Neural cell (in vitro differentiated cells): Measurements from ENCODE around the gene TBC1D5. TPM values are rescaled to one million over a fixed set of nuclear protein-coding genes. Genes with fewer than 3 reads are reported as not detected.

Experiments
- H2AFZ ChIP-seq: fragments of 200-600, 300-800 bp; sonication (generic), shearing (Covaris generic); 2 replicates; pipeline ENCODE4 v1.6.0; 2014; ENCODE audit warnings: low read depth, mild to moderate bottlenecking, antibody characterized with exemption, low read length, moderate library complexity
- H3F3A ChIP-seq: fragments of 200-600 bp; shearing (Covaris generic); 2 replicates; pipeline ENCODE4 v1.6.1; 2016; ENCODE audit warnings: mild to moderate bottlenecking, moderate library complexity, mixed read lengths, antibody characterized with exemption, low read length; ENCODE audit not compliant: insufficient read depth, poor library complexity, severe bottlenecking
- H3K27ac ChIP-seq: fragments of 200-600, 300-800 bp; sonication (generic), shearing (Covaris generic); 2 replicates; pipeline ENCODE4 v1.5.1; 2014; ENCODE audit warnings: mild to moderate bottlenecking, low read length, moderate library complexity
- H3K27me3 ChIP-seq: fragments of 300-800, 200-600 bp; sonication (generic), shearing (Covaris generic); 2 replicates; pipeline ENCODE4 v1.6.0; 2014; ENCODE audit warnings: mild to moderate bottlenecking, low read depth, low read length, moderate library complexity; ENCODE audit not compliant: insufficient read depth
- H3K36me3 ChIP-seq: fragments of 300-800, 200-600 bp; sonication (generic), shearing (Covaris generic); 2 replicates; pipeline ENCODE4 v1.5.1; 2014; ENCODE audit warnings: mild to moderate bottlenecking, antibody characterized with exemption, low read length, moderate library complexity; ENCODE audit not compliant: insufficient read depth
- H3K4me2 ChIP-seq: fragments of 300-800, 200-600 bp; sonication (generic), shearing (Covaris generic); 2 replicates; pipeline ENCODE4 v1.6.0; 2014; ENCODE audit warnings: mild to moderate bottlenecking, low read length
- H3K4me3 ChIP-seq: fragments of 300-800, 200-600 bp; sonication (generic), shearing (Covaris generic); 2 replicates; pipeline ENCODE4 v1.5.1; 2014; ENCODE audit warnings: mild to moderate bottlenecking, low read length, moderate library complexity
- H3K79me2 ChIP-seq: fragments of 200-600 bp; shearing (Covaris generic); replicated peaks from 2 replicates; pipeline ENCODE4 v1.6.0; 2014; ENCODE audit warnings: mild to moderate bottlenecking, low read length, moderate library complexity; ENCODE audit not compliant: insufficient read depth
- H3K9ac ChIP-seq: fragments of 300-800, 200-600 bp; sonication (generic), shearing (Covaris generic); 2 replicates; pipeline ENCODE4 v1.6.1; 2016; ENCODE audit warnings: mild to moderate bottlenecking, low read length, mixed read lengths
- H3K9me2 ChIP-seq: fragments of 200-600 bp; shearing (Covaris generic); 2 replicates; pipeline ENCODE4 v1.6.1; 2016; ENCODE audit warnings: mild to moderate bottlenecking, low read length, mixed read lengths; ENCODE audit not compliant: insufficient read depth
- H3K9me3 ChIP-seq: fragments of 200-600, 300-800 bp; sonication (generic), shearing (Covaris generic); 2 replicates; pipeline ENCODE4 v1.6.1; 2016; ENCODE audit warnings: mild to moderate bottlenecking, mixed run types, low read length, moderate library complexity, mixed read lengths
- H4K20me1 ChIP-seq: fragments of 200-600 bp; shearing (Covaris generic); 2 replicates; pipeline ENCODE4 v1.6.1; 2016; ENCODE audit warnings: mild to moderate bottlenecking, mixed run types; ENCODE audit not compliant: insufficient read depth
- EP300 ChIP-seq: fragments of 450-650 bp; conservative IDR thresholded peaks from 2 replicates; pipeline ENCODE4 v1.6.1; 2014; ENCODE audit warnings: antibody characterized with exemption, mild to moderate bottlenecking, moderate library complexity; ENCODE audit not compliant: poor library complexity, severe bottlenecking
- EZH2 ChIP-seq: fragments of 200-600, 300-800 bp; shearing (Covaris generic), sonication (generic); IDR thresholded peaks from 2 replicates; pipeline ENCODE4 v1.6.1; 2014; ENCODE audit warnings: antibody characterized with exemption, low read length, borderline replicate concordance, mild to moderate bottlenecking; ENCODE audit not compliant: insufficient read depth, poor library complexity, severe bottlenecking
- MXI1 ChIP-seq: fragments of 450-650 bp; conservative IDR thresholded peaks from 2 replicates; pipeline ENCODE4 v1.6.1; 2014; ENCODE audit warnings: antibody characterized with exemption, mild to moderate bottlenecking; ENCODE audit not compliant: poor library complexity, severe bottlenecking
- POLR2AphosphoS5 ChIP-seq: IDR thresholded peaks from 2 replicates; pipeline ENCODE4 v1.6.1; 2012
- RAD21 ChIP-seq: fragments of 450-650 bp; conservative IDR thresholded peaks from 2 replicates; pipeline ENCODE4 v1.6.1; 2014; ENCODE audit warnings: antibody characterized with exemption, mild to moderate bottlenecking, moderate library complexity
- SMC3 ChIP-seq: fragments of 450-650 bp; conservative IDR thresholded peaks from 2 replicates; pipeline ENCODE4 v1.6.1; 2014; ENCODE audit warnings: antibody characterized with exemption, mild to moderate bottlenecking, moderate library complexity; ENCODE audit not compliant: poor library complexity
- TAF1 ChIP-seq: IDR thresholded peaks from 2 replicates; pipeline ENCODE4 v1.6.1; 2012; ENCODE audit warnings: low read depth
- polyA plus RNA-seq: library from polyadenylated mRNA; depleted of rRNA; stranded (reverse); fragments of >200 nt; gene quantifications from 2 replicates; pipeline ENCODE4 v1.2.3, GENCODE V29; 2014
- TF ChIP-seq, protein P1 (sequence below): fragments of 450-650 bp; IDR thresholded peaks from 2 replicates; pipeline ENCODE4 v1.5.1; 2014; ENCODE audit warnings: antibody characterized with exemption, mild to moderate bottlenecking, moderate library complexity; ENCODE audit not compliant: poor library complexity, severe bottlenecking
- TF ChIP-seq, protein P2 (sequence below): IDR thresholded peaks from 2 replicates; pipeline ENCODE4 v1.6.1; 2012; ENCODE audit warnings: borderline replicate concordance

The TBC1D5 gene
- polyA plus RNA-seq, 1 donor from 2014 or later, result 28.3 TPM

GRCh38 chr3:17562845-17563244, 179.6 kb downstream of the TBC1D5 start:
- no peak overlapping the region for H3K9ac ChIP-seq
- no peaks in the 10 kb centered on the region for H4K20me1 ChIP-seq
- no peaks in the 10 kb centered on the region for H3K27me3 ChIP-seq
- H3K36me3 ChIP-seq, result no peaks in the 10 kb centered on the region
- H3K4me2 ChIP-seq, result no peak overlapping the region
- no peaks in the 10 kb centered on the region for H3F3A ChIP-seq
- H2AFZ ChIP-seq, result no peak overlapping the region
- H3K79me2 ChIP-seq, result no peaks in the 10 kb centered on the region
- H3K27ac ChIP-seq, result no peak overlapping the region
- no peaks in the 10 kb centered on the region for H3K9me3 ChIP-seq
- H3K9me2 ChIP-seq, result no peaks in the 10 kb centered on the region
- TF ChIP-seq POLR2AphosphoS5 (no peak), EP300 (no peak), RAD21 (no peak), MXI1 (no peak), TAF1 (no peak), SMC3 (no peak), EZH2 (no peak)
- TF ChIP-seq, protein P1, sequence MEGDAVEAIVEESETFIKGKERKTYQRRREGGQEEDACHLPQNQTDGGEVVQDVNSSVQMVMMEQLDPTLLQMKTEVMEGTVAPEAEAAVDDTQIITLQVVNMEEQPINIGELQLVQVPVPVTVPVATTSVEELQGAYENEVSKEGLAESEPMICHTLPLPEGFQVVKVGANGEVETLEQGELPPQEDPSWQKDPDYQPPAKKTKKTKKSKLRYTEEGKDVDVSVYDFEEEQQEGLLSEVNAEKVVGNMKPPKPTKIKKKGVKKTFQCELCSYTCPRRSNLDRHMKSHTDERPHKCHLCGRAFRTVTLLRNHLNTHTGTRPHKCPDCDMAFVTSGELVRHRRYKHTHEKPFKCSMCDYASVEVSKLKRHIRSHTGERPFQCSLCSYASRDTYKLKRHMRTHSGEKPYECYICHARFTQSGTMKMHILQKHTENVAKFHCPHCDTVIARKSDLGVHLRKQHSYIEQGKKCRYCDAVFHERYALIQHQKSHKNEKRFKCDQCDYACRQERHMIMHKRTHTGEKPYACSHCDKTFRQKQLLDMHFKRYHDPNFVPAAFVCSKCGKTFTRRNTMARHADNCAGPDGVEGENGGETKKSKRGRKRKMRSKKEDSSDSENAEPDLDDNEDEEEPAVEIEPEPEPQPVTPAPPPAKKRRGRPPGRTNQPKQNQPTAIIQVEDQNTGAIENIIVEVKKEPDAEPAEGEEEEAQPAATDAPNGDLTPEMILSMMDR, result no peak
- TF ChIP-seq, protein P2, sequence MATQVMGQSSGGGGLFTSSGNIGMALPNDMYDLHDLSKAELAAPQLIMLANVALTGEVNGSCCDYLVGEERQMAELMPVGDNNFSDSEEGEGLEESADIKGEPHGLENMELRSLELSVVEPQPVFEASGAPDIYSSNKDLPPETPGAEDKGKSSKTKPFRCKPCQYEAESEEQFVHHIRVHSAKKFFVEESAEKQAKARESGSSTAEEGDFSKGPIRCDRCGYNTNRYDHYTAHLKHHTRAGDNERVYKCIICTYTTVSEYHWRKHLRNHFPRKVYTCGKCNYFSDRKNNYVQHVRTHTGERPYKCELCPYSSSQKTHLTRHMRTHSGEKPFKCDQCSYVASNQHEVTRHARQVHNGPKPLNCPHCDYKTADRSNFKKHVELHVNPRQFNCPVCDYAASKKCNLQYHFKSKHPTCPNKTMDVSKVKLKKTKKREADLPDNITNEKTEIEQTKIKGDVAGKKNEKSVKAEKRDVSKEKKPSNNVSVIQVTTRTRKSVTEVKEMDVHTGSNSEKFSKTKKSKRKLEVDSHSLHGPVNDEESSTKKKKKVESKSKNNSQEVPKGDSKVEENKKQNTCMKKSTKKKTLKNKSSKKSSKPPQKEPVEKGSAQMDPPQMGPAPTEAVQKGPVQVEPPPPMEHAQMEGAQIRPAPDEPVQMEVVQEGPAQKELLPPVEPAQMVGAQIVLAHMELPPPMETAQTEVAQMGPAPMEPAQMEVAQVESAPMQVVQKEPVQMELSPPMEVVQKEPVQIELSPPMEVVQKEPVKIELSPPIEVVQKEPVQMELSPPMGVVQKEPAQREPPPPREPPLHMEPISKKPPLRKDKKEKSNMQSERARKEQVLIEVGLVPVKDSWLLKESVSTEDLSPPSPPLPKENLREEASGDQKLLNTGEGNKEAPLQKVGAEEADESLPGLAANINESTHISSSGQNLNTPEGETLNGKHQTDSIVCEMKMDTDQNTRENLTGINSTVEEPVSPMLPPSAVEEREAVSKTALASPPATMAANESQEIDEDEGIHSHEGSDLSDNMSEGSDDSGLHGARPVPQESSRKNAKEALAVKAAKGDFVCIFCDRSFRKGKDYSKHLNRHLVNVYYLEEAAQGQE, result no peak
- no peak overlapping the region for H3K4me3 ChIP-seq

DNA sequence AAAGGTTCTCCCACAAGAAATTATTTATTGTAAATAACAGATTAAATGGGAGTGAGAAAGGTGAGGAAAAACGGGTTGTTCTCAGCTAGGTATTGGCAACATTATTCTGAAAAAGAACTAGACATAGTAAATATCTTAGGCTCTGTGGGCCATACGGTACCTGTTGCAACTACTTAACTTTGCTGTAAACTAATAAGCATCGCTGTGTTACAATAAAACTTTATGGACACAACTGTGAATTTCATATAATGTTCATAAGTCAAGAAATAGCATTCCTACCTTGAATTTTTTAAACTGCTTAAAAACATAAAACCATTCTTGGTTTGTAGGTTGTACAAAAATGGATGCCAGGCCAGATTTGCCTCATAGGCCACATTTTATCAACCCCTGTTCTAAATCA, 183.9 kb downstream of the TBC1D5 start:
- H3K4me2 ChIP-seq, result no peak overlapping the region
- H3K27me3 ChIP-seq, result no peaks in the 10 kb centered on the region
- H3K9me2 ChIP-seq, result no peaks in the 10 kb centered on the region
- H3K4me3 ChIP-seq, result no peak overlapping the region
- no peaks in the 10 kb centered on the region for H3F3A ChIP-seq
- H3K36me3 ChIP-seq, result no peaks in the 10 kb centered on the region
- H3K9ac ChIP-seq, result no peak overlapping the region
- H3K9me3 ChIP-seq, result no peaks in the 10 kb centered on the region
- H2AFZ ChIP-seq, result no peak overlapping the region
- H3K27ac ChIP-seq, result no peak overlapping the region
- TF ChIP-seq, protein P2, result no peak
- TF ChIP-seq TAF1 (no peak), RAD21 (no peak), SMC3 (no peak), EZH2 (no peak), EP300 (no peak), POLR2AphosphoS5 (no peak), MXI1 (no peak)
- TF ChIP-seq, protein P1, result no peak
- H4K20me1 ChIP-seq, result no peaks in the 10 kb centered on the region
- no peaks in the 10 kb centered on the region for H3K79me2 ChIP-seq
